Hematopoietic multipotent progenitor cell treated with erythropoietin and hydrocortisone succinate and interleukin-3 and kit ligand, for 4 days (in vitro differentiated cells): Measurements from ENCODE around the gene JPH3.
A peak's percentile ranks its signal among the peaks of the same experiment; 100 is the strongest.
"Not testable (repeated sequence)": the region's sequence is repeated elsewhere in the genome, so short reads cannot be mapped to it uniquely, and the experiment has no call there.

Experiments used
- DNase-seq: peaks from one replicate; pipeline ENCODE4 v3.0.0-alpha.2; 2015

JPH3 gene

GRCh38 chr16:87701078-87701460 is 98.8 kb downstream of the JPH3 start:
- no peak for DNase-seq

GRCh38 chr16:87701505-87701921 is 99.2 kb downstream of the JPH3 start:
- no peak for DNase-seq

- DNase-seq = peak; percentile 77
Measured at GRCh38 chr16:87702325-87702811, 100.1 kb downstream of the JPH3 start.

- no peak for DNase-seq
Measured at GRCh38 chr16:87703071-87703470, 100.8 kb downstream of the JPH3 start.

GRCh38 chr16:87703835-87704375 is 101.6 kb downstream of the JPH3 start:
- DNase-seq = no peak

- no peak for DNase-seq
Measured at GRCh38 chr16:87704754-87705353, 102.5 kb downstream of the JPH3 start.

- no peak for DNase-seq
Measured at GRCh38 chr16:87705771-87706277, 103.5 kb downstream of the JPH3 start.

- no peak for DNase-seq
Measured at GRCh38 chr16:87706278-87707000, 104.1 kb downstream of the JPH3 start.

GRCh38 chr16:87707097-87707496 is 104.8 kb downstream of the JPH3 start:
- no peak for DNase-seq

- DNase-seq = no peak
Measured at GRCh38 chr16:87707714-87708580, 105.6 kb downstream of the JPH3 start.

- no peak for DNase-seq
Measured at GRCh38 chr16:87708881-87709638, 106.8 kb downstream of the JPH3 start.

- DNase-seq = no peak
Measured at GRCh38 chr16:87709677-87710076, 107.4 kb downstream of the JPH3 start.

GRCh38 chr16:87710887-87711286 is 108.6 kb downstream of the JPH3 start:
- DNase-seq = no peak

GRCh38 chr16:87712184-87712762 is 110.0 kb downstream of the JPH3 start:
- DNase-seq = no peak

- DNase-seq = peak; percentile 68
Measured at GRCh38 chr16:87713451-87714229, 111.3 kb downstream of the JPH3 start.

- DNase-seq = no peak
Measured at GRCh38 chr16:87715231-87715630, 112.9 kb downstream of the JPH3 start.

- DNase-seq = no peak
Measured at GRCh38 chr16:87715658-87716057, 113.3 kb downstream of the JPH3 start.

GRCh38 chr16:87718831-87719230 is 116.5 kb downstream of the JPH3 start:
- not testable (repeated sequence) for DNase-seq

GRCh38 chr16:87720446-87720845 is 118.1 kb downstream of the JPH3 start:
- DNase-seq = no peak

- peak; percentile 72 for DNase-seq
Measured at GRCh38 chr16:87721622-87722585, 119.6 kb downstream of the JPH3 start.
